NB4 (cell line): ENCODE measurements around the gene PPT2.
"Not testable (repeated sequence)": the region's sequence is repeated elsewhere in the genome, so short reads cannot be mapped to it uniquely, and the experiment has no call there.

ENCODE experiments used
- MYC ChIP-seq: IDR thresholded peaks from 2 replicates; pipeline ENCODE4 v1.6.1; 2011; ENCODE audit warnings: low read depth, low read length
- POLR2A ChIP-seq: IDR thresholded peaks from 2 replicates; pipeline ENCODE4 v1.6.1; 2011; ENCODE audit warnings: mild to moderate bottlenecking; ENCODE audit not compliant: insufficient read length; ENCODE audit errors: extremely low read depth
- TF ChIP-seq, protein P1 (sequence below): IDR thresholded peaks from one replicate; pipeline ENCODE4 v1.5.1; 2012; ENCODE audit warnings: low read depth, low read length
- TF ChIP-seq, protein P2 (sequence below): IDR thresholded peaks from 2 replicates; pipeline ENCODE4 v1.6.1; 2011; ENCODE audit warnings: low read depth, low read length

DNA sequence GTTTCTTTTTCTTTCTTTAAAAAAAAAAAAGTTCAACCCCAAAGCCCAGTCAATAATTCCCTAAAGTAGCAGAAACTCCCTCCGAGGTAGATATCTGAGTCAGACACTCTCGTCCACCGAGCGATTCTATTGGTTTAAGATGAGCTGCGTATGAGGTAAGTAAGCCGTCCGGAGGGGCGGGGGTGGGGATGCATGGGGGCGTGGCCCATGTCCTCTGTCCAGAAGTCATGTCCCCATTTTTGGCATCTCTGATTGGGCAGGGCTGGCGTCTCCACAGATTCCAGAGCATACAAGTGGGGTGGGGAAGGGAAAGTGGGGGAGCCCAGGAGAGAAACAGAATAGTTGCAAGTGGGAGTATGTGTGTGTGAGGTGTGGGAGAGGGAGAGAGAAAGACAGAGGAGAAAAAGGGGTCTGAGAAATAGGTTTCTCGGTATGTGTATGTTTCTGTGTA, 31.8 kb downstream of the PPT2 start:
- TF ChIP-seq, protein P1, sequence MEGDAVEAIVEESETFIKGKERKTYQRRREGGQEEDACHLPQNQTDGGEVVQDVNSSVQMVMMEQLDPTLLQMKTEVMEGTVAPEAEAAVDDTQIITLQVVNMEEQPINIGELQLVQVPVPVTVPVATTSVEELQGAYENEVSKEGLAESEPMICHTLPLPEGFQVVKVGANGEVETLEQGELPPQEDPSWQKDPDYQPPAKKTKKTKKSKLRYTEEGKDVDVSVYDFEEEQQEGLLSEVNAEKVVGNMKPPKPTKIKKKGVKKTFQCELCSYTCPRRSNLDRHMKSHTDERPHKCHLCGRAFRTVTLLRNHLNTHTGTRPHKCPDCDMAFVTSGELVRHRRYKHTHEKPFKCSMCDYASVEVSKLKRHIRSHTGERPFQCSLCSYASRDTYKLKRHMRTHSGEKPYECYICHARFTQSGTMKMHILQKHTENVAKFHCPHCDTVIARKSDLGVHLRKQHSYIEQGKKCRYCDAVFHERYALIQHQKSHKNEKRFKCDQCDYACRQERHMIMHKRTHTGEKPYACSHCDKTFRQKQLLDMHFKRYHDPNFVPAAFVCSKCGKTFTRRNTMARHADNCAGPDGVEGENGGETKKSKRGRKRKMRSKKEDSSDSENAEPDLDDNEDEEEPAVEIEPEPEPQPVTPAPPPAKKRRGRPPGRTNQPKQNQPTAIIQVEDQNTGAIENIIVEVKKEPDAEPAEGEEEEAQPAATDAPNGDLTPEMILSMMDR, result not testable (repeated sequence)
- TF ChIP-seq, protein P2, sequence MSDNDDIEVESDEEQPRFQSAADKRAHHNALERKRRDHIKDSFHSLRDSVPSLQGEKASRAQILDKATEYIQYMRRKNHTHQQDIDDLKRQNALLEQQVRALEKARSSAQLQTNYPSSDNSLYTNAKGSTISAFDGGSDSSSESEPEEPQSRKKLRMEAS, result not testable (repeated sequence)
- TF ChIP-seq POLR2A, MYC: not testable (repeated sequence)
